Astrocyte (in vitro differentiated cells and primary cell): ENCODE data around the gene SPARCL1. TPM values are rescaled to one million over a fixed set of nuclear protein-coding genes. Genes with fewer than 3 reads are reported as not detected.

Experiments used
- DNase-seq: peaks from one replicate; pipeline ENCODE4 v3.0.0-alpha.2; 2010; ENCODE audit warnings: low read depth
- FAIRE-seq: peaks from 2 replicates; lab custom pipeline; 2011; peaks lifted over from hg19 to GRCh38; lab: Jason Lieb, UNC
- H2AFZ ChIP-seq: 2 replicates; pipeline ENCODE4 v1.6.0; 2012; ENCODE audit warnings: low read depth, low read length, inconsistent platforms
- H3K27ac ChIP-seq: 2 replicates; pipeline ENCODE4 v1.5.1; 2011; ENCODE audit warnings: low read depth, low read length, inconsistent platforms
- H3K27me3 ChIP-seq: 2 replicates; pipeline ENCODE4 v1.6.0; 2011; ENCODE audit warnings: low read length, inconsistent platforms; ENCODE audit not compliant: insufficient read depth
- H3K36me3 ChIP-seq: 2 replicates; pipeline ENCODE4 v1.5.1; 2011; ENCODE audit warnings: low read length, inconsistent platforms; ENCODE audit not compliant: insufficient read depth
- H3K4me1 ChIP-seq: 2 replicates; pipeline ENCODE4 v1.5.1; 2011; ENCODE audit warnings: low read length, inconsistent platforms; ENCODE audit not compliant: insufficient read depth
- H3K4me2 ChIP-seq: 2 replicates; pipeline ENCODE4 v1.6.0; 2012; ENCODE audit warnings: low read length, inconsistent platforms
- H3K4me3 ChIP-seq: 2 replicates; pipeline ENCODE4 v1.5.1; 2011; ENCODE audit warnings: low read depth, mild to moderate bottlenecking, low read length, inconsistent platforms; ENCODE audit not compliant: insufficient read depth
- H3K79me2 ChIP-seq: 2 replicates; pipeline ENCODE4 v1.6.0; 2012; ENCODE audit warnings: mild to moderate bottlenecking, low read length, inconsistent platforms; ENCODE audit not compliant: insufficient read depth
- H3K9ac ChIP-seq: 2 replicates; pipeline ENCODE4 v1.6.0; 2012; ENCODE audit warnings: mild to moderate bottlenecking, low read length, inconsistent platforms
- H3K9me3 ChIP-seq: 2 replicates; pipeline ENCODE4 v1.5.1; 2012; ENCODE audit warnings: low read depth, mild to moderate bottlenecking, low read length, inconsistent platforms; ENCODE audit not compliant: insufficient read depth
- H4K20me1 ChIP-seq: 2 replicates; pipeline ENCODE4 v1.6.0; 2012; ENCODE audit warnings: low read length, inconsistent platforms; ENCODE audit not compliant: insufficient read depth
- H3K27ac Mint-ChIP-seq: one replicate; pipeline ENCODE4 v1.8.0; 2021; ENCODE audit warnings: mild to moderate bottlenecking, mixed read lengths; ENCODE audit not compliant: unreplicated experiment
- H3K27me3 Mint-ChIP-seq: one replicate; pipeline ENCODE4 v1.8.0; 2021; ENCODE audit warnings: low read depth, mixed read lengths; ENCODE audit not compliant: unreplicated experiment
- H3K36me3 Mint-ChIP-seq: one replicate; pipeline ENCODE4 v1.8.0; 2021; ENCODE audit warnings: low read depth, mixed read lengths; ENCODE audit not compliant: unreplicated experiment
- H3K4me1 Mint-ChIP-seq: one replicate; pipeline ENCODE4 v1.8.0; 2021; ENCODE audit warnings: low read depth, mixed read lengths; ENCODE audit not compliant: unreplicated experiment
- H3K4me3 Mint-ChIP-seq: one replicate; pipeline ENCODE4 v1.8.0; 2021; ENCODE audit warnings: mild to moderate bottlenecking, moderate library complexity, mixed read lengths; ENCODE audit not compliant: unreplicated experiment
- H3K9me3 Mint-ChIP-seq: one replicate; pipeline ENCODE4 v1.8.0; 2021; ENCODE audit warnings: mild to moderate bottlenecking, mixed read lengths; ENCODE audit not compliant: unreplicated experiment
- CTCF ChIP-seq: IDR thresholded peaks from 2 replicates; pipeline ENCODE4 v1.5.1; 2011; ENCODE audit warnings: low read depth, mild to moderate bottlenecking, inconsistent platforms, low read length, moderate library complexity; ENCODE audit not compliant: insufficient read depth
- EZH2 ChIP-seq: IDR thresholded peaks from 2 replicates; pipeline ENCODE4 v1.6.1; 2012; ENCODE audit warnings: mild to moderate bottlenecking, low read length, inconsistent platforms; ENCODE audit not compliant: insufficient read depth
- total RNA-seq: library from RNA; stranded (reverse); gene quantifications from 2 replicates; pipeline ENCODE4 v1.2.1, GENCODE V29; 2021

Gene SPARCL1
- total RNA-seq, 1 donor from 2014 or later, result 0.25 TPM

- FAIRE-seq, result no peak
Measured at GRCh38 chr4:87521319-87521718, 7.9 kb downstream of the SPARCL1 start.

GRCh38 chr4:87517621-87518020 is 11.6 kb downstream of the SPARCL1 start:
- peaks cover 10% of the 10 kb centered on the region for H3K4me1 ChIP-seq
- H3K4me1 Mint-ChIP-seq, result peaks cover 8% of the 10 kb centered on the region
- H3K79me2 ChIP-seq, result no peaks in the 10 kb centered on the region
- no peak overlapping the region for H3K4me3 Mint-ChIP-seq
- FAIRE-seq (no peak), DNase-seq (no peak)
- no peak overlapping the region for H3K27ac ChIP-seq
- no peak overlapping the region for H3K27ac Mint-ChIP-seq
- no peaks in the 10 kb centered on the region for H3K27me3 ChIP-seq
- H3K9ac ChIP-seq, result no peak overlapping the region
- no peak overlapping the region for H3K4me2 ChIP-seq
- H3K36me3 ChIP-seq, result no peaks in the 10 kb centered on the region
- H3K27me3 Mint-ChIP-seq, result peaks cover 3% of the 10 kb centered on the region
- no peaks in the 10 kb centered on the region for H4K20me1 ChIP-seq
- no peak overlapping the region for H2AFZ ChIP-seq
- TF ChIP-seq CTCF (no peak), EZH2 (no peak)
- H3K4me3 ChIP-seq, result no peak overlapping the region
- no peaks in the 10 kb centered on the region for H3K36me3 Mint-ChIP-seq
- no peaks in the 10 kb centered on the region for H3K9me3 ChIP-seq
- H3K9me3 Mint-ChIP-seq, result no peaks in the 10 kb centered on the region

More at GRCh38 chr4:87521319-87521718, 7.9 kb downstream of the SPARCL1 start:
- Histone ChIP-seq H4K20me1 (no peaks in the 10 kb centered on the region), H3K9ac (no peak overlapping the region), H3K4me2 (no peak overlapping the region), H3K9me3 (no peaks in the 10 kb centered on the region), H2AFZ (no peak overlapping the region), H3K27me3 (no peaks in the 10 kb centered on the region), H3K79me2 (no peaks in the 10 kb centered on the region), H3K4me1 (peaks cover 10% of the 10 kb centered on the region), H3K36me3 (no peaks in the 10 kb centered on the region), H3K27ac (no peak overlapping the region), H3K4me3 (no peak overlapping the region)
- H3K9me3 Mint-ChIP-seq, result no peaks in the 10 kb centered on the region
- no peak overlapping the region for H3K4me3 Mint-ChIP-seq
- H3K36me3 Mint-ChIP-seq, result peaks cover 6% of the 10 kb centered on the region
- DNase-seq, result no peak
- TF ChIP-seq EZH2 (no peak), CTCF (no peak)
- H3K27ac Mint-ChIP-seq, result peak overlapping the region; percentile 73
- peaks cover 12% of the 10 kb centered on the region for H3K4me1 Mint-ChIP-seq
- peaks cover 3% of the 10 kb centered on the region for H3K27me3 Mint-ChIP-seq

GRCh38 chr4:87516683-87517082 is 12.5 kb downstream of the SPARCL1 start:
- Histone ChIP-seq H3K9ac (no peak overlapping the region), H3K4me3 (no peak overlapping the region), H3K27me3 (no peaks in the 10 kb centered on the region), H3K4me2 (no peak overlapping the region), H3K9me3 (no peaks in the 10 kb centered on the region), H3K36me3 (no peaks in the 10 kb centered on the region), H2AFZ (no peak overlapping the region), H4K20me1 (no peaks in the 10 kb centered on the region), H3K27ac (no peak overlapping the region), H3K4me1 (peaks cover 4% of the 10 kb centered on the region), H3K79me2 (no peaks in the 10 kb centered on the region)
- no peak overlapping the region for H3K27ac Mint-ChIP-seq
- H3K4me3 Mint-ChIP-seq, result no peak overlapping the region
- peaks cover 6% of the 10 kb centered on the region for H3K4me1 Mint-ChIP-seq
- no peaks in the 10 kb centered on the region for H3K36me3 Mint-ChIP-seq
- FAIRE-seq, result no peak
- peaks cover 3% of the 10 kb centered on the region for H3K27me3 Mint-ChIP-seq
- TF ChIP-seq CTCF (no peak), EZH2 (no peak)
- peaks cover 3% of the 10 kb centered on the region for H3K9me3 Mint-ChIP-seq
- no peak for DNase-seq
